Activated CD8-positive, alpha-beta memory T cell treated with anti-CD3 and anti-CD28 coated beads for 48 hours (primary cell): ENCODE results near the gene MBNL1.

Experiments used
- DNase-seq, 3 experiments: peaks; one replicate each; pipeline ENCODE4 v3.0.0-alpha.2; 2020; ENCODE audit warnings: low read depth in 2 of 3, low spot score in 2 of 3

The MBNL1 gene

DNA sequence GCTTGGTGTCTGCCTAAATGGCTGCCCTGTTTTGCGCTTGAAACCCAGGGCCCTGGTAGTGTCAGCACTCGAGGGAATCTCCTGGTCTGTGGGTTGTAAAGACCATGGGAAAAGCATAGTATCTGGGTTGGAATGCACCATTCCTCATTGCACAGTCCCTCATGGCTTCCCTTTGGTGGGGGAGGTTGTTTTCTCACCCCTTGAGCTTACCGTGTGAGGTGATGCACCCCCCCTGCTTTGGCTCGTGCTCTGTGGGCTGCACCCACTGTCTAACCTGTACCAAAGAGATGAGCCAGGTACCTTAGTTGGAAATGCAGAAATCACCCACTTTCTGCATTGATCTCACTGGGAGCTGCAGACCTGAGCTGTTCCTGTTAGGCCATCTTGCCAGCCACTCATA, 104.7 kb downstream of the MBNL1 start:
- DNase-seq: no peak

GRCh38 chr3:152374262-152374990, 105.7 kb downstream of the MBNL1 start:
- DNase-seq: no peak

- DNase-seq: no peak
Measured at GRCh38 chr3:152375546-152375945, 106.8 kb downstream of the MBNL1 start.

DNA sequence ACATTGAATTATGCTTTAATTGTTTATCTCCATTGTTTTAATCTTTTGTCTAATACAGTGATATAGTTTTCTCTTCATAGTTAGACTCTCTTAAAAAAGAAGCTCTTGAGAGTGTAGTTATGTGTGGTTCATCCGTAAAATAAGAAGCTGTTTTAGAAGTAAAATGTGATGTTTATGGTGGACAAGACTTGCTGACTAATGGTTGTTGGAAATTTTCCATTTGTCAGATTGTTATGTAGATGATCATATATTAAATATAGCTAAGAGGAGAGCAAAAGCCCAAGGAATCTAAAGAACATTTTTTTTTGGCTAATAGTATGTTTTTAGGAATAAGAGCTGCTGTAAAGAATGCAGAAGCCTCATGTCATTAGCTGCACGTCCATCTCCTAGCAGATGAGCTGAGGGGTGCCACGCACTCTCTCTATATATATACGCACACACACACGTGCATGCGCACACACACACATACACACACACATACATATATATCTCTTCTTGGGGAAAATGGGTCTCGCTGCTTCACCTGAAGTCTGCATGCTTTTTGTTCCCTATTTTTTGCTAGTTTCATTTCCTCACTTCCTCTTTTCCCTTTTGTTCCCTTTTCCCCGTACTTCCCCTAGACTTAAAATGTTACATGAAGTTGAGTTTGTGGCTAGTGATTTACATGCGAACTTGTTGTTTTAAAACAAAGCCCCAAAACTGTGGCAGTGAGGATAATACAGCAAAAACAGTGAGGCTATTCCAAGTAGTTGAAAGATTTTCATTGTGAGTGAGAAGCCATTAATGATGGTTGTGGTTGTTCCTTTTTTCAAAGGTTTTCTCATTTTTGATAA, 107.8 kb downstream of the MBNL1 start:
- no peak for DNase-seq

DNA sequence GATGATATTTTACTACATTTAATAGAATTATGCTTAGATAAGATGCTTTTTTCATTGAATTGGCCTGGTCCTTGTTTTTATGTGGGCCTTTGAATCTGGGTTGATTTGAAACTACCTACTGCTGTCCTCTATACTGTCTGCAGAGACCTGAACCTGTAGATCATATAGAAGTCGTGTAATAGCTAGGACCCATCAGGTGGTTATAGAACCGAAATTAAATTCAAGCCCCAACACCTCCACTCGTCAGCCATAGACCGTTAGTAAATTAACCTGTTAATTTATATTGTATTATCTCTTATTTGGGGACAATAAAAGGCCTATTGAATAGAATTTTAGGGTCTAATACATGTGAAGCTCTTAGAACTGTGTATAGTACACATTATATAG, 108.4 kb downstream of the MBNL1 start:
- DNase-seq: no peak

DNA sequence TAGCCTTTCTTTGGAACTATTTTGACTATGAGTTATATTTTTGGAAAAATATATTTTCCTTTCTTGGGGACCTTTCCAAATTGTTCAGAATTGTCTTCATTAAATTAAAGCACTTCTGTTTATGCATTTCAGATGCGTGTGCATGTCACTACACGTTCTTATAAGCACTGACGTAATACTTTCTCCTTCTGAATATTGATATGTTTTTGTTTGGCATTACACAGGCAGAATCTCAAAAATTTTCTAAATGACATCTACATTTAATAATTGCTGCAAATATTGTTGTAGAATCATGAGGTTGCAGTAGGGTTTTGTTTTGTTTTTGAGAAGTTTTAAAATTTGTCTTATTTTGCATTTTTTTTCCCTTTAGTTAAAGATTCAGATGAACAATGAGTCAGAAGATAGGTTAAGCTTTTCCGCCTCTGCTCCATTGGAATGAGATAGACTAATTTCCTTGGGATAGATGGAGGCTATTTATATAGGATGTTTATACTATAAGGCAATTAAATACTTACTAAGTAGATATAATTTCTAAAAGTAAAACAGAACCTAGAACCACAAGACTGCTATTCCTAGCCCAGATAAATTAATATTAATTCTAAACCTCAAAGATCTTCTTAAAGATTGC, 110.8 kb downstream of the MBNL1 start:
- DNase-seq: no peak

DNA sequence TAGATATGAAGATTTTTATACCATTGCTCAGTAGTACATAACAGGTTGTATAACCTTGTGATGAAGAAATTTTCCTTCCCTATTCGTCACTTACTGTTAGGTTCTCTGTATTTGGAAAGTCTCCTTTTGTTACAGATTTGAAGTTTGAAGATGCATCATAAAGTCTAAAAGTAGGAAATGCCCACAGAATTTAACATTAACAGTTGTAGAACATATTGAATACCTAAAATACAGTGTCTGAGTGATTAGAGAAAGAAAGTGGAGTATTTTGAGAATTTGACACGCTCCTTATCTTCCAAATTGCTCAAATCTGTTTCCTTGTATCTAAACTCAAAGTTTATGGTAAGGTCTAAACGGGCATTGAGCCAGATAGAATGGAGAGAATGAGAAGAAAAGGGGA, 111.3 kb downstream of the MBNL1 start:
- no peak for DNase-seq

DNA sequence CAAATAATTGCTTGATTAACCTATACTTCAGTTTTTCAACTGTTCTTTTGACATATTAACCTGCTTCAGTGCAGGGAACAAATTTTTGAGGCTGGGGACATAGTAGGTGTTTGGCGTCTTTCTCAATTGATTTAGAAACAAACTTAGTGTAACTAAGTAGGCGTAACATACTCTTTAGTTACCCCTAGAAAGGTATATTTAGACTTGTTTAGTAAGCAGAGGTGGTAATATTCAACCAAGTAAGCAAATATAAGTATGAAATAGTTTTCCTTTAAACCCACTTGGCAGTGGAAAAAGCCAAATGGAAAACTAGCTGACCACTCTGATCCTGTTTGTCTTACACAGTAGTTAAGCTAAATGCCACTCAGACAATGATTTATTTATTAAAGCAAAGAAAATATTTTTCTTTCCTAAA, 113.2 kb downstream of the MBNL1 start:
- DNase-seq: no peak

DNA sequence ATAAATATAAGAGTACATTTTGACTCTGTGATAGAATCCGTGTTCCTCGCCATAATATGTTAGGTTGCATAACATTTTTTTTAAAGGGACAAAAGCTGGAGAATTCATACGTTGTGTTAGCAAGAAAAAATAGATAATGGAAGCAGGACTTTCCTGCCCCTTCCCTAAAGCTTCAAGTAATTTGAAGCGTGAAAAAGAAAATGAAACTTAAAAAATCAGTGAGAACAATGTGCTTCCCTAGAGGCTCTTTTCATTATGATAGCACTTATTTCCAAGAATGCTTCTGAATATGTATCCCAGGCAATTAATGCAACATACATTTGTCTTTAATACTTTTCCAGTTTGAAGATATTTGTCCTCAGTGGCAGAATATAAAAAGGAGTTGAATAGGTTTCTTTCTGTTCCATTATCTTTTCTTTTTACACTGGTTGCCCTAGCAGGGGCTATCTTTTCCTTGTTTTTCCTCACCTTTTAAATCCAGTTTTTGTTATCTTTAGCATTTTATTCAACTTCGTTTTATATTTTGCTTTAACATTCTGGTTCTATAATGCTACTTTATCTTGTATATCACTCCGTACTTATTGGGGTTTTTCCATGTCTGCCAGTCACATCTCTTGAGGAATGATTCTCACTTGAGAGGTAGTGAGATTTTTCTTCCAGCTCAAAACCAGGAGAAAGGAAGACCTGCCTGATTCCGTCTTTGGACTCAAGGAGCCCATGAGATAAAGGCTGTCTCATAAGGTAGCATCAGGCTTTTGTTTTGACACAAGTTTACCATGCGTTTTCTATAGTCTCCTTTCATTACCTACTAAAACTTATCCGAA, 113.8 kb downstream of the MBNL1 start:
- no peak for DNase-seq

GRCh38 chr3:152383136-152383606, 114.4 kb downstream of the MBNL1 start:
- no peak for DNase-seq

DNA sequence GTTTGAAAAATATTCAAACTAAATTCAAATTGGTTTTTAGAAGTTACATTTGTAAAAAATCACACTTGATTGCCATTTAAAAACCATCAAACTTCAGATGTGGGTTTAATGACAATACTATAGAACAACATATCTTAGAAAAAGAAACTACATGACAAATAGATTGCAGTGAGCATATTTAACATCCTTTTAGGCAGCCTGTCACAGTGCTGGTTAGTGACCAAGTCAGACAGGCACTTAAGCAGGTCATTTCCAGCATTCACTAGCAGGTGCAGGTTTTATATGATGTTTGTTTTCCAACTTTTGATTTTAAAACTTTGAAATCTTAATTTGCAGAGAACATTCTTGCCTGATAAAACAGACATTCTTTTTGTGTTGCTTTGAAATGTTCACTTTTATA, 115.7 kb downstream of the MBNL1 start:
- no peak for DNase-seq

DNA sequence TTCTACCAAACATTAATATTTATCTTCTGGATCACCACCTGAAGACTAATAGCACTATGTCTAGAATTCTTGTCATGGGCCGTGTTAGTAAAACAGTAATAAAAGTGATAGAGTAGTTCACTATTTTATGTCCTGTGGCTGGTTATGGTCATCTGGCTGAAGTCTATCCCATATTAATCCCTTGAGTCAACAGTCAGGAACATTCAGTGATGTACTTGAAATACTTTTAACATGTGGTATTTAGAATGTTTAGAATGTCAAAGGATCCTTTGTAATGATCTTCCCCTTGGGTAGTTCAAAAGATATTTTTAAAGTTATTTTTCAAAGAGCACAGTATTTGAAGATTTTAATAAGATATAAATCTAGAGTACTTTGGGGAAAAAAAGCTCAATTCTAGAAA, 117.0 kb downstream of the MBNL1 start:
- no peak for DNase-seq

GRCh38 chr3:152386208-152386607, 117.5 kb downstream of the MBNL1 start:
- no peak for DNase-seq

GRCh38 chr3:152388631-152389030, 119.9 kb downstream of the MBNL1 start:
- no peak for DNase-seq

GRCh38 chr3:152389316-152389934, 120.7 kb downstream of the MBNL1 start:
- DNase-seq: no peak

DNA sequence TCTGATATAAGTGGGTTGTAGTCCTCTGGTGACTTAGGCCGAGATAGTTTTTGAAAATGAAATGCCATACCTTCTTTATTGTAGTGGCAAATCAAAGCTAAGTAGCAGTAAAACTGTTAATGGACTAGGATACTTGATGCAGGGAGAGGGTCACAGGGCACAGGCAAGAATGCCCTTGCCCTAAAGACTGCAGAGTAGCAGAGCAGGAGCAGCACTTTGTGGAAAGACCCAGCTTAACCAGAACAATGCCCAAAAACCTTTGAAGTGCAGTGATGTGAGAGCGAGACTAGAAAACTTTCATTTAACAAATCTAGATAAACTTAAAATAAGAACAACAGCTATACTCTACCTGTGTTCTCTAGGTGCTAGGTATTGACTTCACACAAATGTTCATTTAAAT, 121.9 kb downstream of the MBNL1 start:
- no peak for DNase-seq

GRCh38 chr3:152391671-152392070, 122.9 kb downstream of the MBNL1 start:
- DNase-seq: no peak

GRCh38 chr3:152392272-152392880, 123.6 kb downstream of the MBNL1 start:
- no peak for DNase-seq

DNA sequence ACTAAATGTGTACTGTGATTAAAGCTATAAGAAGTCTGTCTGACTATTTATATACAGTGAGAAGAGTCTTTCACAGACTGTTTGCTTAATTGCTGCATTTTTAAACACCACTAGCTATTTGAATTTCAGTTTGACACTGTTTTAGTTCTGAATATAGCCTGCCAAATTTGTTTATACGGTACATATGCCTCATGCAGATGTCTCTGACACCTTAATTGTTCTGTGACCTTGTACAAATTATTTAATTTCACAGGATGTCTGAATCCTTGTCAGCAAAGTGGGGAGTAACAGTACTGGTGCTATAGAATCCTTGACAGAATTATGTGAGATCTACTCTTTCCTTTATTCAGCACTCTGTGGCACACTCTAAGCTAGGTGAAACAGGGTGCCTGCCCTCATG, 125.5 kb downstream of the MBNL1 start:
- no peak for DNase-seq

DNA sequence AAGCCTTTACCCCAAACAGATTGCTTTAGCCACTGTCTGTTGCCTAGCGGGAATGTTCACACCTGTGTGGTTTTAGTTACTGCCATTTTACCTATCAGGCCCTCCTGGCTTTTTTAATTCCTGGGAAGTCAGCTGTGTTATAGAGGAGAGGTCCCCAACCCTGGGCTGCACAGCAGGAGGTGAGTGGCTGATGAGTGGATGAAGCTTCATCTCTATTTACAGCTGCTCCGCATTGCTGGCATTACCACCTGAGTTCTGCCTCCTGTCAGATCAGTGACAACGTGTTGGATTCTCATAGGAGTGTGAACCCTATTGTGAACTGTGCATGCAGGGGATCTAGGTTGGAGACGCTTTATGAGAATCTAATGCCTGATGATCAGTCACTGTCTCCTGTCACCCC, 127.0 kb downstream of the MBNL1 start:
- DNase-seq: no peak
